SKM-1 treated with dmso at 0.1 percent for 144 hours (cell line): ENCODE data around the gene LRRC8B.
"Not testable (repeated sequence)": the region's sequence is repeated elsewhere in the genome, so short reads cannot be mapped to it uniquely, and the experiment has no call there.

Experiments
- DNase-seq: peaks from one replicate; lab custom pipeline; 2025; ENCODE audit not compliant: unreplicated experiment; lab: John Stamatoyannopoulos, UW

LRRC8B gene

GRCh38 chr1:89606227-89606980 lies 81.8 kb downstream of the LRRC8B start:
- DNase-seq = no peak

DNA sequence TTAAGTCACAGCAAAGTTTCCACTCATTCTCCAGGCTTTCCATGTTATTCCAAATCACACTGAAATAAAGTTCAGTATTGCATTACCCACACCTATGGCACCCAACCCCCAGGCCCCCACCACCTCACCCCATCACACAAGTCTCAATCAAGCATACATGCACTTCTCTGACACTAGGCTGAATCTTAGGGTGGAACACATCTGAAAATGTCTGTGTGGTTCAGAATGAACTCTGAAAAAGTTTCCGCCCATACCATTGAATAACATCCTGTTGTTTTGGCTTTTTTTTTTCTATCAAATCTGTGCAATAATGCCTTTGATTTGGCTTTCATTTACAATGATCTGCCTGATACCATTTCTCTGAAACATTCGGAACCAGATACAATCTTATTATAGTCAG lies 82.5 kb downstream of the LRRC8B start:
- no peak for DNase-seq

DNA sequence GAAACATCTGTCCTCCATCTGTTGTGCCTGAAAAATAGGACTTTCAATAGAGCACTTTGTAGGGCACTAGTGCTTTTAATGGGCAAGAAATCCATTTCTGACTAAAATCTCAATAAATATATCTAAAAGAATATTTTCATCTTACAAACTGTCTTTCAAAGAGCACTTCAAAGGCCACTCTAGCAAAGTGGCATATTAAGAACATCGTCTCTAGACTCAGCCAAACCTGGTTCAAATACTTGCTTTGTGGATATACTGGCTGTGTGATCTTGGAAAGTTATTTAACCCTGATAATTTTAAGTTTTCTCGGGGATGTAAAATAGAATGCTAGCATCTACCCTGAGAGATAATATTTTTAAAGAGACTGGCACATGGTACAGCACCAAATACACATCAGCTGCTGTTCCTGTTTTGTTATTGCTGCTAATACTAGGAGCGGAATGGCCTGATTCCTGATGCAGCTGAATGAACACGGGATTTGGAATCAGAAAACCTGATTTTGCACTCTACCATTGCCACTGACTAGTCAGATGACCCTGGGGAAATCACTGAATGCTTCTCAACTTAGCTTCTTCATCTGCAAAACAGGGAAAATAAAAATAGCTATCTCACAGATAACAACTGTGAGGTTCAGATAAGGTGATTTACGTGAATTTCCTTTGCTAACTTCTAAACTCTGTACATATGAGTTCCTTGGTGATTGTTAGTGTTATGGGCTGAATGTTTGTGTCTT lies 83.1 kb downstream of the LRRC8B start:
- no peak for DNase-seq

DNA sequence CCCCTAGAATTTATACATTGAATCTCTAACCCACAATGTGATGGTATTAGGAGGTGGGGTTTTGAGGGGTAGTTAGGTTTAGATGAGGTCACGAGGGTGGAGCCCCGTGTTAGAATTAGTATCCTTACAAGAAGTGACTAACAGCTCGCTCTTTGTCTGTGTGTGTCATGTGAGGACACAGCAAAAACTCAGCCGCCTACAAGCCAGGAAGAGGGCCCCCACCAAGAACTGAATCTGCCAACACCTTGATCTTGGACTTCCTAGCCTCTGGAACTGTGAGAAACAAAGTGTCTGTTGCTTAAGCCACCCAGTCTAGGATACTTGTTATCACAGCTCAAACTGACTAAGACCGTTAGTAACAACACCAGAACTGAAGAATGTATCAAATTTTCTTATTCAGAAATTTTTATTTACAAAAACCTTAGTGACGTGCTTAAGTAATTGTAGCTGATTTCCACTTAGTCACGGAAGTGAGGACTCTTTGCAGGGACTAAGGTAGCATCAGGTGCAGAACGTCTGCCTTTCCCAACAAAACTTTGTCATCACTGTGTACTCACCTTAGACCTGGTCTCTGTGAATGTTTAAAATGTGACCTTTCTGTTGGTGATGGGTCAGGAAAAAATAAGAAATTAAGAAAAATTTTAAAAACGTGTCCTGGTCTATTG lies 83.8 kb downstream of the LRRC8B start:
- no peak for DNase-seq

DNA sequence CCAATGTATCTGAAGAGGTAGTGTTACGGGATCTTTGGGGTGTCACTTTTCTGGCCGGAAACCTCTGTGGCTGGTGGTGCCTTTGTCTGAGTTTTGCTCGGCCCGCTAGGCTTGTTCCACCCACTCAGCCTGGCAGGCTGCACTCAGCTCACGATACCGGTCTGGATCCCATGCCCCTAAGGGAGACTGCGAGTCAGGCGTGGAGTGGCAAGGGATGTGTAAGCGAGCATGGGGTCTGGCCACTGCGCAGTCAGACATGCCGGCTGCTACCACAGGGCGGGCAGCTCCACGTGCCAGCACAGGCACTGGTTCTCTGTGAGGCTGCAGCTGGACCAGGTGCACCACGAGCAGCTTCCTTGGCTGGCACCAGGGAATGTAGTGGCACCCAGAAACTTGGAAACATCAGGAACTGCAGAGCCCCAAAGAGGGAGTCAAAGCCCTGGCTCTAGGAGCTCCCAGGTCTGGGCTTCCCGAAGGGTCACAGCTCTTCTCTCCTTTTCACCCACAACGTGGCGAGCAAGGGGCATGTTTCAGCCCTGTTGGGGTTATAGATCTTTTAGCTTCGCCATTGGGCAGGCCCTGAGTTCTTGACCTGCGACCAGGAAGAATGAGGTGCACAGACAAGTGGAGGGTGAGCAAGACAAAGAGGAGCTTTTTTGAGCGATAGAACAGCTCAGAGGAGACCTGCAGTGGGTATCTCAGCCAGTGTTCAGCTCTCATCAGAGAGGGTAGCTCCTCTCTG lies 84.5 kb downstream of the LRRC8B start:
- DNase-seq = no peak

DNA sequence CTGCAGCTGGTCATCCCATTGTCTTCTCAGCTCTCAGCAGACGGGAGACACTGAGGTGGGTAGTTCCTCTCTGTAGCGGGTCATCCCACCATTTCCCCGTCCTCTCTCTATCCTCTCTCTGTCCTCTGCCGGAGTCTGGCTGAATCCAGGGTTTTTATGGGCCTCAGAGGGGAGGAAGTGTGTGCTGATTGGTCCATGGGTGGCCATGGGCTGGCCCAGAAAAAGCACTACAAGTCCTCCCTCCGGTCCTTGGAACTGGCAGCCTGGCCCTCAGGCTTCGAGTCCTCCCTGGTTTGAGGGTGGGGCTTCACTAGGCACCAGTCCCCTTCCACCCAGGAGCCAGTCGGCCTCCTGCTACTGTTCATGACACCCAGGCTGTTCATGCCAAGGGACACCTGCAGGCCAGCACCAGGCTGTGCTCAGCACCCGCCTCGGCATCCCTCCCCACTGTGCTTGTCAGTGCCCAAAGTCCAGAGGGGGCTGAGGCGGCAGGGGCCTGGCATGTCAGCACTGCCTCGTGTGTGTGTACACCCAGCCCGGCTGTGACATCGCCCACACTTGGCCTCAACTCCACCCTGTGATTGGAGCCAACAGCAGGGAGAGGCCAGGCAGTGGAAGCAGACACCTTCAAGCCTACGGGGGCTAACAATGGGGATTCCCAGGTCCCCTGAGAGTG lies 85.3 kb downstream of the LRRC8B start:
- DNase-seq = no peak

DNA sequence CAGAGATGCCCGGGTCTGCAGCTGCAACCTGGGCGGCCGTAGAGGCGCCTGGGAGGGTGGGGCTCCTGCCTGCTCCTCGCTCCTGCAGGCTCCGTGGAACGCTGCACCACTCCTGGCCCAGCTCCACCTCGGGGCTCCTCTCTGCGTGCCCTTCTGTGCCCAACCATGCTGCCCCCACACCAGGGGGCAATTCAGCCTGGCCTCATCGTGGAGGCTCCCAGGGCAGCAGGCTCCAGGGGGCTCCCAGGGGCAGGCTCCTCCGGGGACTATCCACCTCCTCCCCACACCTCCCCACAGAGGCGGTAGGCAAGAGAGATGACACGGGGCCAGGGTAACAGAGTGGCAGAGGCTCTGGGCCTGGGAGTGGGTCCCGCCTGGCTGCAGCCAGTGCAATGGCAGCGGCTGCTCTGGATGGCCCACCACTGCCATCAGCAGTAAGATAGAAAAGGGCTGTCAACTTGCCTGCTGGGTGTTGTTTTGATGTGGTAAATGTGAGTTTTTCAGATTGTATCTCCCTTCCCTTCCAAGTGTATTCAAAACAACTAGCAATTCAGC lies 85.9 kb downstream of the LRRC8B start:
- no peak for DNase-seq

DNA sequence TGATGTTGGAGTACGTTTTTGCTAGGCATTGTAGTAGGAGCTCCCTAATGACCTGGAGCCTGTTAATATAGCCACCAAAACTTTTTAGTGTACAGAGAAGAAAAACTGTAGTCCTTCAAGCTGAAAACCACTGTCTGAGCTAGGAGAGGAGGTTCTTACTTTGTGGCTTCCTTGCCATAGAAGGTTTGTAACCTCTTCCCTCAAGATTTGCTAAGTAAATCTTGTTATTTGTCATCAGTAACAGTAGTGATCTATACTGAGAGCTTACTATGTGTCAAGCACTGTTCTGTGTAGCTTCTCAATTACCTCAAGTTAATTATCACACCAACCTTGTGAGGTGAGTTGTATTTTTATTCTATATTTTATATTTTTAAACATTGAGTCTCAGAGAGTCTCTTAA lies 87.1 kb downstream of the LRRC8B start:
- no peak for DNase-seq

- DNase-seq = no peak
These were observed 89.3 kb downstream of the LRRC8B start for GRCh38 chr1:89613928-89614327.

GRCh38 chr1:89615676-89616598 lies 91.3 kb downstream of the LRRC8B start:
- no peak for DNase-seq

GRCh38 chr1:89616844-89617627 lies 92.4 kb downstream of the LRRC8B start:
- no peak for DNase-seq

GRCh38 chr1:89620664-89621063 lies 96.0 kb downstream of the LRRC8B start:
- no peak for DNase-seq

- no peak for DNase-seq
These were observed 98.3 kb downstream of the LRRC8B start for GRCh38 chr1:89622895-89623294.

- no peak for DNase-seq
These were observed 99.7 kb downstream of the LRRC8B start for GRCh38 chr1:89624314-89624713.

- DNase-seq = no peak
These were observed 100.2 kb downstream of the LRRC8B start for GRCh38 chr1:89624715-89625323.

GRCh38 chr1:89627596-89627962 lies 103.0 kb downstream of the LRRC8B start:
- DNase-seq = no peak

GRCh38 chr1:89629146-89629545 lies 104.5 kb downstream of the LRRC8B start:
- DNase-seq = no peak

- DNase-seq = not testable (repeated sequence)
These were observed 105.0 kb downstream of the LRRC8B start for GRCh38 chr1:89629600-89629999.
